MM.1S (cell line): ENCODE data around the gene BMAL1.

Source experiments
- DNase-seq: peaks from one replicate; pipeline ENCODE4 v3.0.0-alpha.2; 2015
- H2AFZ ChIP-seq: fragments of 300-600 bp; sonication (generic); 2 replicates; pipeline ENCODE4 v1.6.0; 2016; ENCODE audit warnings: antibody characterized with exemption, low read length
- H3F3A ChIP-seq: fragments of 300-600 bp; sonication (generic); 2 replicates; pipeline ENCODE4 v1.6.1; 2016; ENCODE audit warnings: mild to moderate bottlenecking, antibody characterized with exemption, low read length, moderate library complexity, mixed read lengths; ENCODE audit not compliant: insufficient read depth
- H3K27ac ChIP-seq: fragments of 300-600 bp; sonication (generic); 2 replicates; pipeline ENCODE4 v1.5.1; 2016; ENCODE audit warnings: mild to moderate bottlenecking, low read length
- H3K27me3 ChIP-seq: fragments of 300-600 bp; sonication (generic); replicated peaks from 2 replicates; pipeline ENCODE4 v1.6.0; 2016; ENCODE audit warnings: low read length; ENCODE audit not compliant: insufficient read depth
- H3K36me3 ChIP-seq: fragments of 300-600 bp; sonication (generic); replicated peaks from 2 replicates; pipeline ENCODE4 v1.6.1; 2016; ENCODE audit warnings: mild to moderate bottlenecking, low read length, mixed read lengths; ENCODE audit not compliant: insufficient read depth
- H3K4me1 ChIP-seq: fragments of 300-600 bp; sonication (generic); 2 replicates; pipeline ENCODE4 v1.6.1; 2016; ENCODE audit warnings: low read length, mixed read lengths
- H3K4me2 ChIP-seq: fragments of 300-600 bp; sonication (generic); 2 replicates; pipeline ENCODE4 v1.6.0; 2016; ENCODE audit warnings: low read depth, low read length
- H3K4me3 ChIP-seq: fragments of 300-600 bp; sonication (generic); 2 replicates; pipeline ENCODE4 v1.5.1; 2016; ENCODE audit warnings: low read length, mixed read lengths
- H3K79me2 ChIP-seq: fragments of 300-600 bp; sonication (generic); 2 replicates; pipeline ENCODE4 v1.6.1; 2016; ENCODE audit warnings: mixed run types, low read length, mixed read lengths
- H3K9ac ChIP-seq: fragments of 300-600 bp; sonication (generic); 2 replicates; pipeline ENCODE4 v1.6.1; 2016; ENCODE audit warnings: low read length, mixed read lengths
- H3K9me2 ChIP-seq: fragments of 300-600 bp; sonication (generic); replicated peaks from 2 replicates; pipeline ENCODE4 v1.6.1; 2016; ENCODE audit warnings: mild to moderate bottlenecking, low read length, mixed read lengths; ENCODE audit not compliant: insufficient read depth
- H3K9me3 ChIP-seq: fragments of 300-600 bp; sonication (generic); replicated peaks from 2 replicates; pipeline ENCODE4 v1.6.1; 2016; ENCODE audit warnings: mild to moderate bottlenecking, low read length, mixed read lengths; ENCODE audit not compliant: insufficient read depth
- H4K20me1 ChIP-seq: fragments of 300-600 bp; sonication (generic); 2 replicates; pipeline ENCODE4 v1.6.1; 2016; ENCODE audit warnings: mild to moderate bottlenecking, low read length, moderate library complexity, mixed read lengths; ENCODE audit not compliant: insufficient read depth
- EZH2 ChIP-seq: fragments of 300-600 bp; sonication (generic); optimal IDR thresholded peaks from 2 replicates; pipeline ENCODE3; 2017; ENCODE audit warnings: low read depth, mild to moderate bottlenecking, antibody characterized with exemption, low read length, mixed read lengths
- EZH2phosphoT487 ChIP-seq: fragments of 300-600 bp; sonication (generic); IDR thresholded peaks from 2 replicates; pipeline ENCODE4 v1.6.1; 2018; ENCODE audit warnings: antibody characterized with exemption, low read length
- TF ChIP-seq, protein P1 (sequence below): fragments of 300-600 bp; sonication (generic); IDR thresholded peaks from 2 replicates; pipeline ENCODE4 v1.5.1; 2016; ENCODE audit warnings: antibody characterized with exemption, low read length, mixed read lengths

Gene BMAL1

DNA sequence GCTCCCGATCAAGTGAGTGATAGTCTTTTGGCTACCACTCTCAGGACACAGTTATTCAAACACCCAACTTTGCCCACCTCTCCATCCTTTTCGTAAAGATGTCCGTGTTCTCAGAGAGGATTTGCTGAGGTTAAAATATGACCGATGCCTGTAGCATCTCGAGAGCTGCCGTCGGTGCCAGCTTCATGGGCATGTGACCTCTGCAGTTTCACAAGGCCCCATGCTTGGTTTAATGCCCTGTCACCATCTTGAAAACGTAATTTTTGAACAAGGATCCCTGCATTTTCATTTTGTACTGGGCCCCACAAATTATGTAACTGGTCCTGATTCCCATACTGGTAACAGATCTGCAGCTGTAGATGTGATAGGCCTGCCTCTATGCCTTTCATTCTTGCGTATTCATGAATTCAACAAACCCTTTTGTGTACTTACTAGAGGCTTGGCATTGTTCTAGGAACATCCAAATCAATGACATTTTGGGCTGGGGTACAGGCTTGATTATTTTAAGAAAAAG is 85.1 kb downstream of the BMAL1 start:
- no peaks in the 10 kb centered on the region for H3K36me3 ChIP-seq
- no peaks in the 10 kb centered on the region for H3K27me3 ChIP-seq
- no peak overlapping the region for H3K27ac ChIP-seq
- H3K9me3 ChIP-seq, result no peaks in the 10 kb centered on the region
- no peak overlapping the region for H3K9ac ChIP-seq
- H3K4me1 ChIP-seq, result no peaks in the 10 kb centered on the region
- no peak for TF ChIP-seq EZH2phosphoT487
- TF ChIP-seq, protein P1, sequence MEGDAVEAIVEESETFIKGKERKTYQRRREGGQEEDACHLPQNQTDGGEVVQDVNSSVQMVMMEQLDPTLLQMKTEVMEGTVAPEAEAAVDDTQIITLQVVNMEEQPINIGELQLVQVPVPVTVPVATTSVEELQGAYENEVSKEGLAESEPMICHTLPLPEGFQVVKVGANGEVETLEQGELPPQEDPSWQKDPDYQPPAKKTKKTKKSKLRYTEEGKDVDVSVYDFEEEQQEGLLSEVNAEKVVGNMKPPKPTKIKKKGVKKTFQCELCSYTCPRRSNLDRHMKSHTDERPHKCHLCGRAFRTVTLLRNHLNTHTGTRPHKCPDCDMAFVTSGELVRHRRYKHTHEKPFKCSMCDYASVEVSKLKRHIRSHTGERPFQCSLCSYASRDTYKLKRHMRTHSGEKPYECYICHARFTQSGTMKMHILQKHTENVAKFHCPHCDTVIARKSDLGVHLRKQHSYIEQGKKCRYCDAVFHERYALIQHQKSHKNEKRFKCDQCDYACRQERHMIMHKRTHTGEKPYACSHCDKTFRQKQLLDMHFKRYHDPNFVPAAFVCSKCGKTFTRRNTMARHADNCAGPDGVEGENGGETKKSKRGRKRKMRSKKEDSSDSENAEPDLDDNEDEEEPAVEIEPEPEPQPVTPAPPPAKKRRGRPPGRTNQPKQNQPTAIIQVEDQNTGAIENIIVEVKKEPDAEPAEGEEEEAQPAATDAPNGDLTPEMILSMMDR, result no peak
- TF ChIP-seq EZH2, result no peak
- no peak for DNase-seq
- no peaks in the 10 kb centered on the region for H3K79me2 ChIP-seq
- H2AFZ ChIP-seq, result no peak overlapping the region
- H3K4me3 ChIP-seq, result no peak overlapping the region
- no peaks in the 10 kb centered on the region for H4K20me1 ChIP-seq
- H3K4me2 ChIP-seq, result no peak overlapping the region
- no peaks in the 10 kb centered on the region for H3F3A ChIP-seq
- no peaks in the 10 kb centered on the region for H3K9me2 ChIP-seq

DNA sequence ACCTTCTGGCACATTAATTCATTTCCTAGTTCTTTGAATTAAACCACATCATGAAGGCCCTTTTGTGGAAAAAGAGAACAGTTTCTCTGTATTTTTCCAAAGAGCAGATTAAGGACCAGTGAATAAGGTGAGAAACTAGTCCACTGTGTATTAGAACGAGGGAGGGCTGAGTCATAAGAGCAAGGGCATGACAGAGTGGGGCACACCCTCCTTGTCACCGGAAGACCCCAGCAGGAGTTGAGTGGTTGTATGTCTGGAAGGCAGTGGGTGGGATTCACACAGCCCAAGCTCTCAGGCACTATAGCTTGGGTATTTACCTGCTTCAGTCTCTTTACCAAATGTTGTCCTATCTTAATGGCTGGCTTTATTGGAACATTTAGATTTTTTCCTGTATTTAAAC is 86.8 kb downstream of the BMAL1 start:
- no peaks in the 10 kb centered on the region for H3K36me3 ChIP-seq

DNA sequence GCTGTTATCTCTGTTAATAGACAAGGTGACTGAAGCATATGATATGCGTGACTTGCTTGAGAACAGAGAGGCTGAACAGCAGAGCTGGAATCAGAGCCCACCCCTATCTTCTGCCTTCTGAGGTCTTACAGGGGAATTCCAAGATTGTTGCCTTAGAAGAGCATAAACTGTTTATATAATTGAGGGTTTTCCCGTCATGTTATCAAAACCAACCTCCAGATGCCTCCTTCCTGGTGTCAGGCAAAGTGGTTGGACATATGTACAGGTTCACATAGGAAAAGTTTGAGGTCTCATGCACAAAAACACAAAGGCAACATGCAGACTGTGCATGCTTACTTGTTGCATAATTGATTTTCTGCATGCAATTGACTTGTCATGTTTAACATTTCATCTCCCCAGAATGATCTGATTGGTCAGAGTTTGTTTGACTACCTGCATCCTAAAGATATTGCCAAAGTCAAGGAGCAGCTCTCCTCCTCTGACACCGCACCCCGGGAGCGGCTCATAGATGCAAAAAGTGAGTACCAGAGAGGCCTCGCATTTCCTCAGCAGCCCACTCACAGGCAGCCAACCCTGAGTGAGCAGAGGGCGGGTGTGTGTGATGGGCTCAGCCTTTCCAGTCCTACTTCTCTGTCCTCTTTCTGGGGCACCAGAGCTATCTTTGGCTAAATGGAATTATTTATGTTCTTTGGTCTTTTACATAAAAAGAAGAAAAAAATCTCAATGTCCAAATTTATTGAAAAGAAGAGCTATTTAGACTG is 88.9 kb downstream of the BMAL1 start:
- H3K9me3 ChIP-seq, result no peaks in the 10 kb centered on the region
- TF ChIP-seq EZH2, result no peak
- TF ChIP-seq, protein P1, result no peak
- no peaks in the 10 kb centered on the region for H3K9me2 ChIP-seq
- no peaks in the 10 kb centered on the region for H3F3A ChIP-seq
- DNase-seq, result no peak
- no peak overlapping the region for H3K4me3 ChIP-seq
- H3K4me1 ChIP-seq, result no peaks in the 10 kb centered on the region
- H3K9ac ChIP-seq, result no peak overlapping the region
- H3K4me2 ChIP-seq, result no peak overlapping the region
- H3K27me3 ChIP-seq, result no peaks in the 10 kb centered on the region
- H3K36me3 ChIP-seq, result no peaks in the 10 kb centered on the region
- H3K79me2 ChIP-seq, result no peaks in the 10 kb centered on the region
- H3K27ac ChIP-seq, result no peak overlapping the region
- no peaks in the 10 kb centered on the region for H4K20me1 ChIP-seq
- H2AFZ ChIP-seq, result no peak overlapping the region

More for the DNA sequence above, 86.8 kb downstream of the BMAL1 start:
- H3K27ac ChIP-seq, result no peak overlapping the region
- no peak for DNase-seq
- TF ChIP-seq, protein P1, result no peak
- TF ChIP-seq EZH2phosphoT487 (no peak), EZH2 (no peak)
- H2AFZ ChIP-seq, result no peak overlapping the region
- H3K4me2 ChIP-seq, result no peak overlapping the region
- no peak overlapping the region for H3K4me3 ChIP-seq
- H3K9me2 ChIP-seq, result no peaks in the 10 kb centered on the region
- H4K20me1 ChIP-seq, result no peaks in the 10 kb centered on the region
- H3K27me3 ChIP-seq, result no peaks in the 10 kb centered on the region
- no peaks in the 10 kb centered on the region for H3F3A ChIP-seq
- no peaks in the 10 kb centered on the region for H3K79me2 ChIP-seq
- H3K9me3 ChIP-seq, result no peaks in the 10 kb centered on the region
- H3K9ac ChIP-seq, result no peak overlapping the region
- H3K4me1 ChIP-seq, result no peaks in the 10 kb centered on the region
